ENCODE measurements around the gene GPRC5A.

DNA sequence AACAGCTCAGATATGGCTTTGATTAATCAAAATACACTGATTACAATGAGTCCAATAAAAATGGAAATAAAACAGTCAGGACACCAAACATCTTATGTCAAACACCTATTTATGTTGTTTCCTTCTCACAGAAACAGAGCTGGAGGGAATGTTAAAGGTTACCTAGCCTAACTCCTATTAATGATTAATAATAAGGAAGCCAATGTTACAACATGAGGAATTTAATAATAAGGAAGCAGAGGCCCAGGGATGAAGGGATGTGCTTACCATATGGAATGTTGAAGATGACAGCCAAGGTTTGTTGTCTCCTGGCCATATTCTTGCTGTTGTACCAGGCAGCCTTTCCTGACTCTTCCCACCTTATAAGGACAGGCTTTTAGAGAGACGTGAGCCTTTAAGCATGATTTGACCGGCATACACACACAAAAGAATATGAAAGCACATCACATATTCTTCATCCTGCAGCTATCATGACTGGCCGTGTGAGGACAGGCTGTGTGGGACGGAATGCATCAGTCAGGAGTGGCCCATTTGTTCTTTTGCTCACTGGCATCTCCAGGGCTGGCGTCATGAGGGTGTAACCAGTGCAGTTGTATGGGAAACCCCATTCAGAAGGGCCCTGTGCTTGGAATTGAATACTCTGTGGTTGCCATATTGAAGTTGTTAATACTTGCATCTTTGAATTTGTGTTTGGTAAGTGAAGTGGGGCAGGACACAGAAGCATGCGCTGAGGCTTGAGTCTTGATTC is 63.7 kb downstream of the GPRC5A start:
- TF ChIP-seq CTCF (IDR thresholded peaks at IDR 0.05) (no peak), POLR2AphosphoS5 (IDR thresholded peaks at IDR 0.05) (no peak), POLR2A (IDR thresholded peaks at IDR 0.05) (no peak), EP300 (IDR thresholded peaks at IDR 0.05) (no peak)
